SU-DHL-6 (cell line): Measurements from ENCODE around the gene SOX4.

Experiments
- CTCF ChIP-seq: fragments of 200-600 bp; sonication (generic); IDR thresholded peaks from one replicate; pipeline ENCODE4 v1.5.1; 2017; ENCODE audit warnings: antibody characterized with exemption, mild to moderate bottlenecking, low read length, moderate library complexity; ENCODE audit not compliant: insufficient read depth, poor library complexity, severe bottlenecking
- EZH2phosphoT487 ChIP-seq: fragments of 200-600 bp; sonication (generic), shearing (Covaris generic); conservative IDR thresholded peaks from 2 replicates; pipeline ENCODE4 v1.6.1; 2018; ENCODE audit warnings: mild to moderate bottlenecking, antibody characterized with exemption, low read length, moderate library complexity, mixed read lengths

DNA sequence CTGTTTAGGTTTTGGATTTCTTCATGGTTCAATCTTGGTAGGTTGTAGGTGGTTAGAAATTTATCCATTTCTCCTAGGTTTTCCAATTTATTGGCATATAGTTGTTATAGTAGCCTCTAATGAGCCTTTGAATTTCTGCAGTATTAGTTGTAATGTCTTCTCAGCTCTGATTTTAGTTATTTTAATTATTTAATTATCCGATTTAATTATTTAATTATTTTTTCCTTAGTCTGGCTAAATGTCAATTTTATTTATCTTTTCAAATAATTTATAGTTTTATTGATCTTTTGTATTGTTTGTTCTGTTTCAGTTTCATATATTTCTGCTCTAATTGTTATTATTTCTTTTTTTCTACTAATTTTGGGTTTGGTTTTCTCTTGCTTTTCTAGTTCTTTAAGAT lies 28.1 kb upstream of the SOX4 start:
- TF ChIP-seq CTCF (no peak), EZH2phosphoT487 (no peak)
